Activated T-helper 9 cell treated with anti-CD3 and anti-CD28 coated beads, Interleukin-2, amount 50 U/mL, for 16 hours (primary cell): Measurements from ENCODE around the gene TBC1D20.

ENCODE experiments used
- DNase-seq: peaks from one replicate; pipeline ENCODE4 v3.0.0-alpha.2; 2020; ENCODE audit warnings: low read depth

TBC1D20 gene

GRCh38 chr20:437787-438486 is 24.4 kb downstream of the TBC1D20 start:
- DNase-seq: no peak

DNA sequence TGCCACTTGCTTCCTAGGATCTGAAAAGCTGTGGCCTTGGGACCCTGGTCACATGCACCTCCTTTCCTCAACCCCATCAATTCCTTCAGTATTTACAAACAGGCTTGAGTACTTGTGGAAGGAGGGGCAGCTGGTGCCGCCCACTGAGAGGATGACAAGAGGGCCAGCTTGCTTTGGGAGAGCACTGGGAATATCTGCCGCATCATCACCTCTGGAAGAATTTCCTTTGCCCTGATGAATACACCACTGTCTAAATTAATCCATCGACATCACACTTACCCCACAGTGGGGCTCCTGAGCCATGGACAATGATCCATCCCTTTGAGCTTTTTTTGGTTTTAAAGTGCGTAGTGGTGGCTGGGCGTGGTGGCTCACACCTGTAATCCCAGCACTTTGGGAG is 25.9 kb downstream of the TBC1D20 start:
- DNase-seq: no peak

GRCh38 chr20:435558-435957 is 26.8 kb downstream of the TBC1D20 start:
- DNase-seq: no peak

DNA sequence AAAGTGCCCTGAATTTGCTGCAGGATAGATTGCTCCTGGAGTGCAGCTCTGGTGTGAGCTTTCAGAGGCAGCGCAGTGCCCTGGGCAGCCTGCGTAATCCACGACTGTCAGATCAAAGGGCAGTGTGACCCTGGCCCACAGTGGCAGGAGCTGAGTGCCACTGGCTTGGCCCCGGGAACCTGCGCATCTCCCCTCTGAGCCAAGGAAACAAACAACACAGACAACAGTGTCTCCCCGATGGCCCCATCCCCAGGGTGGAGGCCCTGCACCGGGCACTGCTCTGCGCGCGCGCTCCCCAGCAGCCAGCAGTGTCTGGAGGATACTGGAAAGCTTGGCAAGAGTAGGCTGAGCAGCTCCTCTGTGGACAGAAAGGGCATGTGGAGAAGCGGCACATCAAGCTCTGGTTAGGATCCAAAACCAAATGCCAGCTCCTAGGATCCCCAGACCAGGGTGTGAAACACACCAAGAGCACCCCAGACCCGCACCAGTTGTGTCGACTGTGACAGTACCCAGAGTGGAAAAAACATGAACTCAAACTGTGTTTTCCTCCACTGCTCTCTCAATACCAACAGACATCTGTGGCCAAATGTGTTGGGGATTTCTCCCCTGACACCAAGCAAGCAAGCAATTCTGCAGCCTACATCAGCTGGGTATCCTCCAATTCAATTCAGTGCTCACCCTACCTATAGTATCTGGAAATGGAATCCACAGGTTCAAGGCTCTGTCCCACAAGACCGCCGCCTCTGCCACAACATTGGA is 27.5 kb downstream of the TBC1D20 start:
- DNase-seq: no peak

DNA sequence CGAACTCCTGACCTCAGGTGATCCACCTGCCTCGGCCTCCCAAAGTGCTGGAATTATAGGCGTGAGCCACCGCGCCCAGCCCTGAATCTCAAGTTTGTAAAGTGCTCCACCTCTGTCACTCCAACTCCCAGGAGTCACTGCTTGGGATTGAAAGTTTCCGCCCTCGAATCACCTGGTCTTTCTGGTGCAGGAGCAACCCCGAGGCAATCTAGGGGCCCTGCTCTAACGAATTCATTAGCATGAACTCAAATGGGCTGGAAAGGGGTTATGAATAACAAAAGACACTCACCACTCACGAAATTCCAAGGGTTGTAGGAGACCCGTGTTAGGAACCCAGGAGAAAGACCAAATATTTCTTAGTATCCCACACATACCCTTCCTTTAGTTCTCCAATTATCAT is 28.1 kb downstream of the TBC1D20 start:
- DNase-seq: no peak

DNA sequence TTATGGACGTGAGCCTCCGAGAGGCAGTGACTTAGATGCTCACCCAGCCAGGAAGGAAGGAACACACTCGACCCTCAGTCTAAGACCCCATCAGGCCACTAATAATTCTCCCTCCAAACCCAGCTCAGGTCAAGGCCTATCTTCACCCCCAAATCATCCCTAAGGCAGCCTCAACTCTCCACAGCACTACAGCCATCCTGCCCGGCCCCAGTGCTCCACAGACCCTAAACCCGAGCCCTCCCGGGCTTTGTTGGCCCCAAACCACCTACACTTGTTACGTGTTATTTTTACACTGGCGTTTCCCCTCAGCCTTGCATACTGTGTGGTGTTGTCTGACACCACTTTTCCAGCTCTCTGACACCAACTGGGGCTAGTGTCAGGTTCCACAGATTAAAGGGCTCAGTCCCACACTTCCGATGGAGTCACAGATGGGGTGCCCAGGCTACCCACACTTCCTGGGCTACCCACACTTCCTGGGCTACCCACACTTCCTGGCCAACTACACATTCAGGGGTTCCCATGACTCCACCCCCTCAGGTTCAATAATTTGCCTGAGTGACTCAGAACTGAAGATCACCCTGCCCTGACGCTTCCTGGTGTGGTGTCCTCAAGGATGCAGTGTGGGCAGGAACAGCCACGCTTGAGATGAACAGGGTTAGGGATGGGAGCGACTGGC is 28.9 kb downstream of the TBC1D20 start:
- peak; percentile 60 for DNase-seq

GRCh38 chr20:432677-433299 is 29.5 kb downstream of the TBC1D20 start:
- no peak for DNase-seq

- DNase-seq: no peak
These were observed 30.1 kb downstream of the TBC1D20 start for GRCh38 chr20:432208-432607.

DNA sequence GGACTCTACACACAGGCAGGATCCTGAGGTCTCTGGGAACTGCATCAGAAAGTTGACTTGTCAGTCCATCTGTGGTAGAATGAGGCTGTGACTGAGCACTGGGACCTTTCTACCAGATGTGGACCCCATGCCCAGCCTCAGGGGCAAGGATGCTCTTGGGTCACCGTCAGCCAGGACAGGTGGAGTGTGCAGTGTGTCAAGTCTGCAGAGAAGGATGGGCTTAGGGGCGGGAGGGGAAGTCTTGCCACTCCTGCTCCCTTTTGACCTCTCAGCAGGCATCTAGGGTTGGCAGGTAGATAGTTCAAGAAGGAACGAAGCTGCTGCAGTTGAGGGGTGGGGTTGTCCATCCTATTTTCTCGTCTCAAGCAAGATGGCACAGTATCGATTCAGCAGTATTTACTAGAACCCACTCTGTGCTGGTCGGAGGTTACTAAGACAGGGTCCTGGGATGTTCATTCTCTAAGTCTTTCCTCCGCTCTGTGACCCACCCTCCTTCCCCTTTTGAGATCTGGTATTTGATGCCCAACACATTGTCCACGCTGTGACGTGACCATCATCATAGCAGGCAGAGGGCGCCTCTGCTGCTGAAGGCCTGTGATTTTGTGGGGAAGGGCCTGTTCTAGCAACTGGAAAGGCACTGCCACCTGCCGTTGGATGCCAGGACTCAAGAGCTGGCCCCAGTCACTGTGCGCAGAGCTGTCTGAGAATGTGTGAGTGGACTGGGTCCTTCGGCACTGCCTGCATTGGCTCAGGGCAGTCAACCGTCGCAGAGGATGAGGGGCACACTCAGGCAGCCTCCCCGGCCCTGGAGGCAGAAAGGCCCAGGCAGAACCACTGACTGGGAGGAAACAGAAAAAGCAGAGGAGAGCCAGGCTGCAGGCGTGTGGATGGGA is 31.1 kb downstream of the TBC1D20 start:
- no peak for DNase-seq

- no peak for DNase-seq
These were observed 32.0 kb downstream of the TBC1D20 start for GRCh38 chr20:430091-430999.

- DNase-seq: no peak
These were observed 33.6 kb downstream of the TBC1D20 start for GRCh38 chr20:428658-429200.

GRCh38 chr20:427849-428657 is 34.3 kb downstream of the TBC1D20 start:
- DNase-seq: no peak

DNA sequence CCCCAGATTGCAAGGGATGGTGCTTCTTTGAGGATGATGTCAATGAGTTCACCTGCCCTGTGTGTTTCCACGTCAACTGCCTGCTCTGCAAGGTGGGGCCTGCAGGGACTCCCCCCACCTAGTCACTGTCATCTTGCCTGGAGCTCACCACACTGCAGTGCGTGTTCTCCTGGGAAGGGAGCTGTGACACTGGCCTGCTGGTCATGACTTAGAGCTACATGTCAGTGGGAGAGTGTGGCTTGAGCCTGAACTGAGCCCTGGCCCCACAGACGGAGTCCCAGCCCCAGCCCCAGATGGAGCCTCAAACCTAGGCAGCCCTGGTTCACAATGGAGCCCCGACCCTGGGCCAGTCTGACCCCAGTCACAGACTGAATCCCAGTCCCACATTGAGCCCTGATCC is 34.9 kb downstream of the TBC1D20 start:
- no peak for DNase-seq

DNA sequence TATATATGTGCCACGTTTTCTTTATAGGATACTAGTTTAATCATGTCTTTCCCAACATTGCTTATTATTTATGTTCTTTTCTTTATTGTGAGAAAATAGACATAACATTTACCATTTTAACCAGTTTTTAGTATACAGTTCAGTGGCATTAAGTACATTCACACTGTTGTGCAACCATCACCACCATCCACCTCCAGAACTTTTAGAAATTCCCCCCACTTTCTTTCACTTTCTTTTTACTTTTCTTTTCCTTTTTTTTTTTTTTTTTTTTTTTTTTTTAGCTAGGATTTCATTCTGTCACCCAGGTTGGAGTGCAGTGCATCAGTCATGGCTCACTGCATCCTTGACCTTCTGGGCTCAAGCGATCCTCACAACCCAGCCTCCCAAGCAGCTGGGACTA is 35.8 kb downstream of the TBC1D20 start:
- no peak for DNase-seq

DNA sequence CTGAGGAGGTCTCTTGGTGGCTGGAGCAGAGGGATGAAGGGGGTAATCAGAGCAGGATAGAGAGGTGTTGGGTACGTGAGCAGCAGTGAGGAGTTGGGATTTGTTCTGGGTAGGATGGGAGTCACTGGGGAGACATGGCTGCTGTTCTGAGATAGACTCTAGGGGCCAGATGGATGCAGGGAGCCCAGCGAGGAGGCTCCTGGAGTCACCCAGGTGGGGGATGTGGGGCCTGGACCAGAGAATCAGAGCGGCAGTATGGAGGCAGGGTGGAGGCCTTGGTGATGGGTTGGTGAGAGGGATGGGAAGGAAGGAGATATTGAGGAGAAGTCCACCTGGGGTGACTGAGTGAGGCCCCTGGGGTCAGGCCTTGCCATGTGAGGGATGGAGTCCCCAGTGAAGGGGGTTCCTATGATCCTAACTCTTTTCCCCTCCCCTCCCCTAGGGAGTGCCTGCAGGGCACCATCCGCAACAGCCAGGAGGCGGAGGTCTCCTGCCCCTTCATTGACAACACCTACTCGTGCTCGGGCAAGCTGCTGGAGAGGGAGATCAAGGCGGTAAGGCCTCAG is 40.6 kb downstream of the TBC1D20 start:
- DNase-seq: no peak

- no peak for DNase-seq
These were observed 41.4 kb downstream of the TBC1D20 start for GRCh38 chr20:420721-421574.

GRCh38 chr20:420166-420620 is 42.1 kb downstream of the TBC1D20 start:
- no peak for DNase-seq

GRCh38 chr20:419556-420165 is 42.7 kb downstream of the TBC1D20 start:
- no peak for DNase-seq
